ENCODE results near the gene RIN1. TPM values are rescaled to one million over a fixed set of nuclear protein-coding genes. Genes with fewer than 3 reads are reported as not detected.

RIN1 gene
- total and polyA plus RNA-seq, 10 donors, result 2.3 to 10.9 (median 7.6) TPM

DNA sequence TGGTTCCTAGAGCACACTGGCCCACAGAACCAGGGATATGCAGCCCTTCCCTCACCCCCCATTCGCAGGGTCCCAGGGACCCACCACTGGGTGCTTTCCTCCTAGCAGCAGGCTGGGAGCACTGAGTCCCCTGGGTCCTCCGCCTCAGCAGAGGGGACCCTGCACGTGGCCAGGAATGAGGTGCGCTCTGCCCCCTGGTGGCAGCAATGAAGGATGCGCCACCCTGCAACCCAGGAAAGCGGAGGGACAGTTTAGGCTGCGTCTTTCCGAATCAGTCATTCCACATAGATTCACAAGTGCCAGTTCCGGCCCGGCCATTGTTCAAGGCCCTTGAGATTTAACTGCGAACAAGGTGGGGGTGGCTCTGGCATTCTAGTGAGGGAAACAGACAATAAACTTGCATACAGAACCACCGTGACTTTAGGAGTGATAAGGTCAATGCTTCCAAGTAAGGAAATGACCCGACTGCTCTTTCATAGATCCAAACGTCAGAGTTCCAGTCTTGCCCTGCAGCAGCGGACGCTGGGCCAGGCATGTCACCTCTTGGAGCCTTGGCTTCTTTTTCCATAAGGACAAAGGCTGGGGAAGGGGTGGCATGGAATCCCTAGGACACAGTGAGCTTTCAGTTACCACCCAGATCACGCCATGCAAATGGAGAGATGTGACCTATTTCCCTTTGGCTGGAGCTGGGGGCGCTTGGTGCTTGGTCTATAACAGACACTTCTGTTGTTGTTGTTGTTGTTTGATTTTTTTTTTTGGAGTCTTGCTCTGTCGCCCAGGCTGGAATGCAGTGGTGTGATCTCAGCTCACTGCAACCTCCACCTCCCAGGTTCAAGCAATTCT lies 7.7 kb downstream of the RIN1 start:
- H3K27me3 ChIP-seq (replicated peaks in 1 of 7), result no peaks in the 10 kb centered on the region
- peaks cover 0 to 24% (median 11%) of the 10 kb centered on the region in 6 donors for H3K36me3 ChIP-seq
- H3K4me1 ChIP-seq, result peaks cover 16 to 59% (median 41%) of the 10 kb centered on the region in 6 donors
- peak overlapping the region in 1 of 8 donors; percentile 31 for H3K4me3 ChIP-seq
- intact Hi-C loops (cut with DNase I; ENCODE audit: low total_unique reads), result loop anchor here (2.0 kb wide), 1 partner anchor 16 kb away; no protein-coding TSS in a partner anchor
- no peak for TF ChIP-seq POLR2A (IDR thresholded peaks at IDR 0.05)
- peak; percentile 72 to 81 (median 74) for TF ChIP-seq POLR2AphosphoS5 (IDR thresholded peaks at IDR 0.05)
- TF ChIP-seq, protein P1, sequence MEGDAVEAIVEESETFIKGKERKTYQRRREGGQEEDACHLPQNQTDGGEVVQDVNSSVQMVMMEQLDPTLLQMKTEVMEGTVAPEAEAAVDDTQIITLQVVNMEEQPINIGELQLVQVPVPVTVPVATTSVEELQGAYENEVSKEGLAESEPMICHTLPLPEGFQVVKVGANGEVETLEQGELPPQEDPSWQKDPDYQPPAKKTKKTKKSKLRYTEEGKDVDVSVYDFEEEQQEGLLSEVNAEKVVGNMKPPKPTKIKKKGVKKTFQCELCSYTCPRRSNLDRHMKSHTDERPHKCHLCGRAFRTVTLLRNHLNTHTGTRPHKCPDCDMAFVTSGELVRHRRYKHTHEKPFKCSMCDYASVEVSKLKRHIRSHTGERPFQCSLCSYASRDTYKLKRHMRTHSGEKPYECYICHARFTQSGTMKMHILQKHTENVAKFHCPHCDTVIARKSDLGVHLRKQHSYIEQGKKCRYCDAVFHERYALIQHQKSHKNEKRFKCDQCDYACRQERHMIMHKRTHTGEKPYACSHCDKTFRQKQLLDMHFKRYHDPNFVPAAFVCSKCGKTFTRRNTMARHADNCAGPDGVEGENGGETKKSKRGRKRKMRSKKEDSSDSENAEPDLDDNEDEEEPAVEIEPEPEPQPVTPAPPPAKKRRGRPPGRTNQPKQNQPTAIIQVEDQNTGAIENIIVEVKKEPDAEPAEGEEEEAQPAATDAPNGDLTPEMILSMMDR (IDR thresholded peaks at IDR 0.05 in 8 of 11, conservative IDR thresholded peaks at IDR 0.05 in 3 of 11), result peak; percentile 97 to 99 (median 98)
- peak overlapping the region in 6 of 8 donors; percentile 32 to 71 (median 54) for H3K27ac ChIP-seq
- 8 to 13% (median 12%) methylated on average over 13 to 19 of the region's 19 CpGs for WGBS, 5 donors
- H3K9me3 ChIP-seq, result no peaks in the 10 kb centered on the region
- DNase-seq, result peak; percentile 93

DNA sequence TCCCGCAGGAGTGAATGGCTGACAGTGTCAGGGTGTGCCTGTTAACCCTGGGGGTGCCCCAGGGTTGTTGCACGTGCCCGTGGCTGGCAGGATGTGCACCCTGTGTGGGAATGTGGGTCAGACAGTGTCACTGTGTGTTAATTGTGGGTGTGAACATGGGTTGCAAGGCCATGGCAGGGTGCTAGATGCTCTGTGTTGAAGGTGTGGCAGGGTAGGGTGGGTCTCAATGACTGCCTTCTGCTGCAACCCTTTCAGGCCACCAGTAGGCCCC lies 8.3 kb downstream of the RIN1 start:
- Histone ChIP-seq H3K36me3 (peaks cover 0 to 18% (median 9%) of the 10 kb centered on the region in 6 donors), H3K27me3 (replicated peaks in 1 of 7) (no peaks in the 10 kb centered on the region), H3K27ac (peak overlapping the region in 5 of 8 donors; percentile 44 to 71 (median 59)), H3K9me3 (no peaks in the 10 kb centered on the region), H3K4me3 (peak overlapping the region in 1 of 8 donors; percentile 31), H3K4me1 (peaks cover 16 to 59% (median 41%) of the 10 kb centered on the region in 6 donors)
- WGBS, 5 donors, result 37 to 67% (median 58%) methylated on average over 2 to 3 of the region's 3 CpGs
- TF ChIP-seq, protein P1 (IDR thresholded peaks at IDR 0.05 in 8 of 11, conservative IDR thresholded peaks at IDR 0.05 in 3 of 11), result no peak
- no peak for TF ChIP-seq POLR2AphosphoS5 (IDR thresholded peaks at IDR 0.05)
- no peak for TF ChIP-seq POLR2A (IDR thresholded peaks at IDR 0.05)
- intact Hi-C loops (cut with DNase I; ENCODE audit: low total_unique reads), result loop anchor here (2.0 kb wide), 1 partner anchor 15 kb away; no protein-coding TSS in a partner anchor
- no peak for DNase-seq

DNA sequence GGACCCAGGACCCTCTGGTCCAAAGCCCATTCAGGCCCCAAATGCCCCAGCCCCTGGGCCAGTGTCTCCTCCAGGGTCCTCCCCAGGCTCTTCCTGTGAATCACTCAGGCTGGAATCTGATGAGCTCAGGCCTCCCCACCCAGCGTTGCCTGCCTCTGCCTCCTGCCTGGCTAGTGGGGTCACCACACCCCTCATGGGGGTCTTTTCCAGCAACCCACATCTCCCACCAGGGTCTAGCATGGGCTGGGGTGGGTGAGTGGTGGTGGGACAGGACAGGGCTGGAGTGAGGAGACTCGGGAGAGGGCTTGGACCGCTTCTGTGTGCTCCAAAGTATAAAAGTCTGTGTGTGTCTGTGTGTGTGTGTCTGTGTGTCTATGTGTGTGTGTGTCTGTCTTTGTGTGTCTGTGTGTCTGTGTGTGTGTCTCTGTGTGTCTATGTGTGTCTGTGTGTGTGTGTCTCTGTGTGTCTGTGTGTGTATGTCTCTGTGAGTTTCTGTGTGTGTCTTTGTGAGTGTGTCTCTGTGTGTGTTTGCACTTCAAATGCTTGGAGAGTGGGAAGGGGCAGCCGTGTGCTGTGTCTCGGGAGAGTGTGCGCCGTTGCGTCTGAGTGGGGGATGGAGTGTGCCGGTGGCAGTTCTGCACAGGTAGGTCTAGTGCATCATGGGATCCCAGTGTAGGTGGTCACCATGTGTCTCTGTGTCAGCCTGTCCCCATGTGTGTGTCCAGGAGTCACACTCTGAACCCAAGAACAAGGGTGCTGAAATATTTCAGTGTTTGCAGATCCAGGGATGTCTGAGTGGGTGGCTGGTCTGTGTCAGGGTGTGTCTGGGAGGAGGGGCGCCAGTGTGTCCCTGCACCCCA lies 8.8 kb downstream of the RIN1 start:
- no peak for TF ChIP-seq POLR2AphosphoS5 (IDR thresholded peaks at IDR 0.05)
- TF ChIP-seq POLR2A (IDR thresholded peaks at IDR 0.05), result no peak
- DNase-seq, result no peak
- WGBS, 5 donors, result 83 to 88% (median 87%) methylated on average over 10 of the region's 10 CpGs
- H3K36me3 ChIP-seq, result peaks cover 0 to 13% (median 4%) of the 10 kb centered on the region in 6 donors
- H3K27me3 ChIP-seq (replicated peaks in 1 of 7), result no peaks in the 10 kb centered on the region
- peaks cover 16 to 59% (median 41%) of the 10 kb centered on the region in 6 donors for H3K4me1 ChIP-seq
- H3K4me3 ChIP-seq, result no peak overlapping the region
- intact Hi-C loops (cut with DNase I; ENCODE audit: low total_unique reads), result loop anchor here (2.0 kb wide), 1 partner anchor 15 kb away; no protein-coding TSS in a partner anchor
- peak overlapping the region in 7 of 8 donors; percentile 2 to 71 (median 54) for H3K27ac ChIP-seq
- H3K9me3 ChIP-seq, result no peaks in the 10 kb centered on the region

DNA sequence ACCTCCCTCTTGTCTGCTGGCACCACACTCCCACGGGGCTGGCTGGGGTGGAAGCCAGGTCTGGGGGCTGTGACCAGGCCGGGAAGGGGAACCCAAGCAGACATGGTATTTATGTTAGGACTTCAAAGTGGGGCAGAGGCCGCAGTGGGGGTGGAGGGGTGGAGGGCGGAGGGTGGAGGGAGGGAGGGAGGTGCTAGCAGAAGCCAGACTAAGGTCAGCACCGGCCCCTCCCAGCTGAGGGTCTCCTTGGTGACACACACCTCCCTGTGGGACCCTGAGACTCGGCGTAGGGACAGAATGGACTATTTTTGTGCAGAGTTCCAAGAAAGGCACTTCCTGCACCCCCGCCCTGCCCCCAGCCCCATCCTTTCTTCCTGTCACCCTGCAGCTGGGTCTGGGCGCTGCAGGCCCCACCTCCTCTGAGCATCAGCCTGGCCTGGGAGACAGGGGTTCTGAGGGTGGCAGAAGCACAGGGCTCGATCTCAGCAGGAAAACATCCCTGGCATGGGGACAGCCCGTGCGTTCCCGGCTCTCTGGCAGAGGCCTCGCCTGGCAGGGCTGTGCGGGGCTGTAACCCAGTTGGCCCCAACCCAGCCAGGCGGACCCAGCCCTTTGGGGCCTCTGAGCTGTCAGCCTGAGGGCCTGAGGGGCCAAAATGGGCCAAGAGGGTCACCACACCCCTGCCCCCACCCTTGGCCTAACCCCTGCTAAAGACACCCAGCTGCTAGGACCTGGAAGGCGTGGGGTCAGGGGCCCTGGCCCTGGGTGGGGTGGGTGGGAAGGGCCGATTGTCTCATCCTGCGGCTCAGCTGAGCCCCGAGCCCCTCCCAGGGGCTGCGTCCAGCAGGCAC lies 9.7 kb downstream of the RIN1 start:
- no peak for TF ChIP-seq POLR2A (IDR thresholded peaks at IDR 0.05)
- TF ChIP-seq, protein P1 (IDR thresholded peaks at IDR 0.05 in 8 of 11, conservative IDR thresholded peaks at IDR 0.05 in 3 of 11), result no peak
- peak in 1 of 3 donors; percentile 51 for TF ChIP-seq POLR2AphosphoS5 (IDR thresholded peaks at IDR 0.05)
- no peaks in the 10 kb centered on the region for H3K27me3 ChIP-seq (replicated peaks in 1 of 7)
- no peak overlapping the region for H3K4me3 ChIP-seq
- peaks cover 0 to 4% (median 0%) of the 10 kb centered on the region in 6 donors for H3K36me3 ChIP-seq
- intact Hi-C loops (cut with DNase I; ENCODE audit: low total_unique reads), result no loop called here
- H3K4me1 ChIP-seq, result peaks cover 16 to 59% (median 41%) of the 10 kb centered on the region in 6 donors
- DNase-seq, result no peak
- WGBS, 5 donors, result 28 to 58% (median 37%) methylated on average over 16 to 21 of the region's 21 CpGs
- no peaks in the 10 kb centered on the region for H3K9me3 ChIP-seq
- H3K27ac ChIP-seq, result peak overlapping the region in 7 of 8 donors; percentile 2 to 71 (median 54)
